NCI-H2029 treated with DMSO at 0.1 percent for 48 hours (cell line): ENCODE measurements around the gene APP.
"Not testable (repeated sequence)": the region's sequence is repeated elsewhere in the genome, so short reads cannot be mapped to it uniquely, and the experiment has no call there.

ENCODE experiments used
- DNase-seq: peaks from one replicate; lab custom pipeline; 2025; lab: John Stamatoyannopoulos, UW

APP gene

GRCh38 chr21:26060335-26061115 is 110.0 kb downstream of the APP start:
- DNase-seq: no peak

- no peak for DNase-seq
These were observed 112.9 kb downstream of the APP start for GRCh38 chr21:26057477-26058170.

GRCh38 chr21:26055841-26056264 is 114.7 kb downstream of the APP start:
- no peak for DNase-seq

- DNase-seq: no peak
These were observed 115.6 kb downstream of the APP start for GRCh38 chr21:26055010-26055409.

GRCh38 chr21:26052057-26052456 is 118.5 kb downstream of the APP start:
- no peak for DNase-seq

- DNase-seq: no peak
These were observed 119.7 kb downstream of the APP start for GRCh38 chr21:26050857-26051256.

GRCh38 chr21:26049803-26050202 is 120.8 kb downstream of the APP start:
- DNase-seq: no peak

GRCh38 chr21:26047279-26047967 is 123.1 kb downstream of the APP start:
- no peak for DNase-seq

- no peak for DNase-seq
These were observed 126.7 kb downstream of the APP start for GRCh38 chr21:26043891-26044290.

- DNase-seq: no peak
These were observed 128.2 kb downstream of the APP start for GRCh38 chr21:26042181-26042876.

- DNase-seq: peak; percentile 19
These were observed 129.0 kb downstream of the APP start for GRCh38 chr21:26041431-26042180.

- DNase-seq: no peak
These were observed 133.7 kb downstream of the APP start for GRCh38 chr21:26036916-26037315.

GRCh38 chr21:26032263-26032662 is 138.3 kb downstream of the APP start:
- DNase-seq: no peak

- DNase-seq: no peak
These were observed 142.4 kb downstream of the APP start for GRCh38 chr21:26028183-26028582.

- DNase-seq: no peak
These were observed 142.9 kb downstream of the APP start for GRCh38 chr21:26027696-26028095.

- DNase-seq: no peak
These were observed 144.7 kb downstream of the APP start for GRCh38 chr21:26025536-26026512.

GRCh38 chr21:26023406-26023805 is 147.2 kb downstream of the APP start:
- DNase-seq: peak; percentile 7

GRCh38 chr21:26022598-26023337 is 147.8 kb downstream of the APP start:
- DNase-seq: not testable (repeated sequence)

GRCh38 chr21:26020510-26020909 is 150.1 kb downstream of the APP start:
- no peak for DNase-seq

- no peak for DNase-seq
These were observed 150.5 kb downstream of the APP start for GRCh38 chr21:26020081-26020480.
